D341Med (cell line): Measurements from ENCODE around the gene CARS1.

Experiments used
- DNase-seq: peaks from one replicate; pipeline ENCODE4 v3.0.0; 2012; ENCODE audit warnings: low spot score

CARS1 gene

GRCh38 chr11:2955906-2956476 is 101.2 kb downstream of the CARS1 start:
- DNase-seq: no peak

DNA sequence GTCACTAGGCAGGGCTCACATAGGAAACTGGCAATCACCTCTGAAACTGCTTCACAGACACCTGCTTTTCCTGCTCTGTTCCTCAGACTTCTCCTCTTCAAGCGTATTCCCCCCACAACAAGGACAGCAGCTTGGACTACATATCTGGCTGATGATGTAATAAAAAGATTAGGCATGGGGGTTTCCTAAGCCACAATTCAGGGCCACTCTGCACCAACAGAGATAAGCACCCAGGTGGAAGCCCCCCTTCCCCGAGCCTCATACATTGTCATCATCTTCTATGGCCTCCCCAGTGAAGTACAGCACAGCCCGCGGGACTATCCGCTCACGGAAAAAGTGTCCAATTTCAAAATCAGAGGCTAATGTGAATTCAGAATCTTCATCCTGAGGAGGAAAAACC is 103.0 kb downstream of the CARS1 start:
- no peak for DNase-seq

- no peak for DNase-seq
Measured at GRCh38 chr11:2952290-2952689, 104.9 kb downstream of the CARS1 start.

- no peak for DNase-seq
Measured at GRCh38 chr11:2951231-2952110, 105.8 kb downstream of the CARS1 start.
